ENCODE results near the gene SLC9A9.

Gene SLC9A9

GRCh38 chr3:143769616-143770015, 78.7 kb downstream of the SLC9A9 start:
- no peaks in the 10 kb centered on the region for H3K9me3 ChIP-seq (ENCODE audit: control insufficient read depth, low read length)
- H3K27me3 ChIP-seq (ENCODE audit: control insufficient read depth, insufficient read depth, low read length): no peaks in the 10 kb centered on the region
- H3K9ac ChIP-seq (ENCODE audit: low read length): no peak overlapping the region
- H3K4me1 ChIP-seq (ENCODE audit: control insufficient read depth, insufficient read depth, low read length): no peaks in the 10 kb centered on the region
- no peaks in the 10 kb centered on the region for H3K36me3 ChIP-seq (ENCODE audit: control insufficient read depth, insufficient read depth, low read length)
- H3K4me3 ChIP-seq (ENCODE audit: low read length): no peak overlapping the region

- H3K27me3 ChIP-seq (ENCODE audit: control insufficient read depth, insufficient read depth, low read length): no peaks in the 10 kb centered on the region
- H3K9ac ChIP-seq (ENCODE audit: low read length): no peak overlapping the region
- H3K4me1 ChIP-seq (ENCODE audit: control insufficient read depth, insufficient read depth, low read length): no peaks in the 10 kb centered on the region
- no peaks in the 10 kb centered on the region for H3K36me3 ChIP-seq (ENCODE audit: control insufficient read depth, insufficient read depth, low read length)
- H3K9me3 ChIP-seq (ENCODE audit: control insufficient read depth, low read length): no peaks in the 10 kb centered on the region
- H3K4me3 ChIP-seq (ENCODE audit: low read length): no peak overlapping the region
Measured at GRCh38 chr3:143764840-143765239, 83.4 kb downstream of the SLC9A9 start.

GRCh38 chr3:143763564-143764162, 84.6 kb downstream of the SLC9A9 start:
- H3K9ac ChIP-seq (ENCODE audit: low read length): no peak overlapping the region

GRCh38 chr3:143757691-143758090, 90.6 kb downstream of the SLC9A9 start:
- H3K4me1 ChIP-seq (ENCODE audit: control insufficient read depth, insufficient read depth, low read length): no peaks in the 10 kb centered on the region
- no peaks in the 10 kb centered on the region for H3K27me3 ChIP-seq (ENCODE audit: control insufficient read depth, insufficient read depth, low read length)
- H3K9me3 ChIP-seq (ENCODE audit: control insufficient read depth, low read length): no peaks in the 10 kb centered on the region
- H3K9ac ChIP-seq (ENCODE audit: low read length): no peak overlapping the region
- H3K4me3 ChIP-seq (ENCODE audit: low read length): no peak overlapping the region
- no peaks in the 10 kb centered on the region for H3K36me3 ChIP-seq (ENCODE audit: control insufficient read depth, insufficient read depth, low read length)

More at GRCh38 chr3:143763564-143764162, 84.6 kb downstream of the SLC9A9 start:
- H3K4me1 ChIP-seq (ENCODE audit: control insufficient read depth, insufficient read depth, low read length): no peaks in the 10 kb centered on the region
- no peaks in the 10 kb centered on the region for H3K9me3 ChIP-seq (ENCODE audit: control insufficient read depth, low read length)
- no peaks in the 10 kb centered on the region for H3K36me3 ChIP-seq (ENCODE audit: control insufficient read depth, insufficient read depth, low read length)
- no peak overlapping the region for H3K4me3 ChIP-seq (ENCODE audit: low read length)
- H3K27me3 ChIP-seq (ENCODE audit: control insufficient read depth, insufficient read depth, low read length): no peaks in the 10 kb centered on the region

- Histone ChIP-seq H3K36me3 (ENCODE audit: control insufficient read depth, insufficient read depth, low read length) (no peaks in the 10 kb centered on the region), H3K9ac (ENCODE audit: low read length) (no peak overlapping the region), H3K4me3 (ENCODE audit: low read length) (no peak overlapping the region), H3K9me3 (ENCODE audit: control insufficient read depth, low read length) (no peaks in the 10 kb centered on the region), H3K4me1 (ENCODE audit: control insufficient read depth, insufficient read depth, low read length) (no peaks in the 10 kb centered on the region), H3K27me3 (ENCODE audit: control insufficient read depth, insufficient read depth, low read length) (no peaks in the 10 kb centered on the region)
Measured at GRCh38 chr3:143755978-143756377, 92.3 kb downstream of the SLC9A9 start.

GRCh38 chr3:143754090-143754489, 94.2 kb downstream of the SLC9A9 start:
- Histone ChIP-seq H3K4me3 (ENCODE audit: low read length) (no peak overlapping the region), H3K4me1 (ENCODE audit: control insufficient read depth, insufficient read depth, low read length) (no peaks in the 10 kb centered on the region), H3K27me3 (ENCODE audit: control insufficient read depth, insufficient read depth, low read length) (no peaks in the 10 kb centered on the region), H3K36me3 (ENCODE audit: control insufficient read depth, insufficient read depth, low read length) (no peaks in the 10 kb centered on the region), H3K9ac (ENCODE audit: low read length) (no peak overlapping the region), H3K9me3 (ENCODE audit: control insufficient read depth, low read length) (no peaks in the 10 kb centered on the region)

- no peaks in the 10 kb centered on the region for H3K4me1 ChIP-seq (ENCODE audit: control insufficient read depth, insufficient read depth, low read length)
- H3K36me3 ChIP-seq (ENCODE audit: control insufficient read depth, insufficient read depth, low read length): no peaks in the 10 kb centered on the region
- H3K27me3 ChIP-seq (ENCODE audit: control insufficient read depth, insufficient read depth, low read length): no peaks in the 10 kb centered on the region
Measured at GRCh38 chr3:143753456-143753855, 94.8 kb downstream of the SLC9A9 start.

GRCh38 chr3:143753006-143753405, 95.3 kb downstream of the SLC9A9 start:
- H3K9me3 ChIP-seq (ENCODE audit: control insufficient read depth, low read length): no peaks in the 10 kb centered on the region
- H3K36me3 ChIP-seq (ENCODE audit: control insufficient read depth, insufficient read depth, low read length): no peaks in the 10 kb centered on the region
- no peaks in the 10 kb centered on the region for H3K27me3 ChIP-seq (ENCODE audit: control insufficient read depth, insufficient read depth, low read length)
- H3K4me3 ChIP-seq (ENCODE audit: low read length): no peak overlapping the region
- no peak overlapping the region for H3K9ac ChIP-seq (ENCODE audit: low read length)
- H3K4me1 ChIP-seq (ENCODE audit: control insufficient read depth, insufficient read depth, low read length): no peaks in the 10 kb centered on the region

More at GRCh38 chr3:143753456-143753855, 94.8 kb downstream of the SLC9A9 start:
- no peak overlapping the region for H3K9ac ChIP-seq (ENCODE audit: low read length)
- H3K9me3 ChIP-seq (ENCODE audit: control insufficient read depth, low read length): no peaks in the 10 kb centered on the region
- no peak overlapping the region for H3K4me3 ChIP-seq (ENCODE audit: low read length)

- Histone ChIP-seq H3K4me3 (ENCODE audit: low read length) (no peak overlapping the region), H3K4me1 (ENCODE audit: control insufficient read depth, insufficient read depth, low read length) (no peaks in the 10 kb centered on the region), H3K9ac (ENCODE audit: low read length) (no peak overlapping the region), H3K9me3 (ENCODE audit: control insufficient read depth, low read length) (no peaks in the 10 kb centered on the region), H3K36me3 (ENCODE audit: control insufficient read depth, insufficient read depth, low read length) (no peaks in the 10 kb centered on the region), H3K27me3 (ENCODE audit: control insufficient read depth, insufficient read depth, low read length) (no peaks in the 10 kb centered on the region)
Measured at GRCh38 chr3:143751643-143752178, 96.6 kb downstream of the SLC9A9 start.

GRCh38 chr3:143750841-143751240, 97.4 kb downstream of the SLC9A9 start:
- H3K9ac ChIP-seq (ENCODE audit: low read length): no peak overlapping the region
- no peaks in the 10 kb centered on the region for H3K36me3 ChIP-seq (ENCODE audit: control insufficient read depth, insufficient read depth, low read length)
- no peak overlapping the region for H3K4me3 ChIP-seq (ENCODE audit: low read length)
- no peaks in the 10 kb centered on the region for H3K9me3 ChIP-seq (ENCODE audit: control insufficient read depth, low read length)
- no peaks in the 10 kb centered on the region for H3K4me1 ChIP-seq (ENCODE audit: control insufficient read depth, insufficient read depth, low read length)
- H3K27me3 ChIP-seq (ENCODE audit: control insufficient read depth, insufficient read depth, low read length): no peaks in the 10 kb centered on the region

- H3K4me3 ChIP-seq (ENCODE audit: low read length): no peak overlapping the region
- H3K9ac ChIP-seq (ENCODE audit: low read length): no peak overlapping the region
- H3K36me3 ChIP-seq (ENCODE audit: control insufficient read depth, insufficient read depth, low read length): no peaks in the 10 kb centered on the region
- no peaks in the 10 kb centered on the region for H3K4me1 ChIP-seq (ENCODE audit: control insufficient read depth, insufficient read depth, low read length)
- no peaks in the 10 kb centered on the region for H3K27me3 ChIP-seq (ENCODE audit: control insufficient read depth, insufficient read depth, low read length)
- no peaks in the 10 kb centered on the region for H3K9me3 ChIP-seq (ENCODE audit: control insufficient read depth, low read length)
Measured at GRCh38 chr3:143749926-143750325, 98.3 kb downstream of the SLC9A9 start.

GRCh38 chr3:143737065-143737464, 111.2 kb downstream of the SLC9A9 start:
- Histone ChIP-seq H3K9ac (ENCODE audit: low read length) (no peak overlapping the region), H3K4me3 (ENCODE audit: low read length) (no peak overlapping the region), H3K27me3 (ENCODE audit: control insufficient read depth, insufficient read depth, low read length) (no peaks in the 10 kb centered on the region), H3K36me3 (ENCODE audit: control insufficient read depth, insufficient read depth, low read length) (no peaks in the 10 kb centered on the region), H3K9me3 (ENCODE audit: control insufficient read depth, low read length) (no peaks in the 10 kb centered on the region), H3K4me1 (ENCODE audit: control insufficient read depth, insufficient read depth, low read length) (no peaks in the 10 kb centered on the region)
